Fibroblast of villous mesenchyme (primary cell): ENCODE results near the gene CYP4V2. TPM values are rescaled to one million over a fixed set of nuclear protein-coding genes. Genes with fewer than 3 reads are reported as not detected.

Experiments
- DNase-seq: peaks from one replicate; pipeline ENCODE4 v3.0.0-alpha.2; 2010; ENCODE audit warnings: low read depth
- H3K4me3 ChIP-seq: 2 replicates; pipeline ENCODE4 v1.5.1; 2011; ENCODE audit warnings: low read depth, mild to moderate bottlenecking, low read length
- total RNA-seq: library from RNA; depleted of rRNA; stranded (reverse); fragments of >200 nt; gene quantifications from 2 replicates; pipeline ENCODE4 v1.2.3, GENCODE V29; 2012
- TF ChIP-seq, protein P1 (sequence below): IDR thresholded peaks from 2 replicates; pipeline ENCODE4 v1.5.1; 2012; ENCODE audit warnings: low read depth, mild to moderate bottlenecking, low read length; ENCODE audit not compliant: insufficient read depth

CYP4V2 gene
- total RNA-seq, 1 donor = 15.1 TPM

DNA sequence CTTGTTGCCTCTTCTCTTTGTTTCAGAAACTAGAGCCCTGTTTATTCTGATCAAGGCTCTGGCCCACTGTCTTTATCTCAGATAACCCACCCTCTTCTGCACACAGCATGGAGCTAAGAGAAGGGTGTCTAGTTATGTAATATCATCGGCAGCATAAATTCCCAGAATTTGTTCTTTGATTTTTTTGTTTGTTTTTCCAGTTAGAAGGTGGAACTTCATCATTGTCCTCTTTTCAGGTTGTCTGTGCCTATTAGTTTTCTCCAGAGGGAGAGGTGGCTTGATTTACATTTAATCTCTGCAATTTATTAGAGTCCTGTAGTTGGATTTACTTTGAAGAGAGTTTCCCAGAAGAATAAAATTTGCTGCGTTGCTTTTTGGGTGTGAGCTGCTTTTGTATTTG is 59.4 kb downstream of the CYP4V2 start:
- no peak for DNase-seq
- no peak overlapping the region for H3K4me3 ChIP-seq
- TF ChIP-seq, protein P1, sequence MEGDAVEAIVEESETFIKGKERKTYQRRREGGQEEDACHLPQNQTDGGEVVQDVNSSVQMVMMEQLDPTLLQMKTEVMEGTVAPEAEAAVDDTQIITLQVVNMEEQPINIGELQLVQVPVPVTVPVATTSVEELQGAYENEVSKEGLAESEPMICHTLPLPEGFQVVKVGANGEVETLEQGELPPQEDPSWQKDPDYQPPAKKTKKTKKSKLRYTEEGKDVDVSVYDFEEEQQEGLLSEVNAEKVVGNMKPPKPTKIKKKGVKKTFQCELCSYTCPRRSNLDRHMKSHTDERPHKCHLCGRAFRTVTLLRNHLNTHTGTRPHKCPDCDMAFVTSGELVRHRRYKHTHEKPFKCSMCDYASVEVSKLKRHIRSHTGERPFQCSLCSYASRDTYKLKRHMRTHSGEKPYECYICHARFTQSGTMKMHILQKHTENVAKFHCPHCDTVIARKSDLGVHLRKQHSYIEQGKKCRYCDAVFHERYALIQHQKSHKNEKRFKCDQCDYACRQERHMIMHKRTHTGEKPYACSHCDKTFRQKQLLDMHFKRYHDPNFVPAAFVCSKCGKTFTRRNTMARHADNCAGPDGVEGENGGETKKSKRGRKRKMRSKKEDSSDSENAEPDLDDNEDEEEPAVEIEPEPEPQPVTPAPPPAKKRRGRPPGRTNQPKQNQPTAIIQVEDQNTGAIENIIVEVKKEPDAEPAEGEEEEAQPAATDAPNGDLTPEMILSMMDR = no peak

DNA sequence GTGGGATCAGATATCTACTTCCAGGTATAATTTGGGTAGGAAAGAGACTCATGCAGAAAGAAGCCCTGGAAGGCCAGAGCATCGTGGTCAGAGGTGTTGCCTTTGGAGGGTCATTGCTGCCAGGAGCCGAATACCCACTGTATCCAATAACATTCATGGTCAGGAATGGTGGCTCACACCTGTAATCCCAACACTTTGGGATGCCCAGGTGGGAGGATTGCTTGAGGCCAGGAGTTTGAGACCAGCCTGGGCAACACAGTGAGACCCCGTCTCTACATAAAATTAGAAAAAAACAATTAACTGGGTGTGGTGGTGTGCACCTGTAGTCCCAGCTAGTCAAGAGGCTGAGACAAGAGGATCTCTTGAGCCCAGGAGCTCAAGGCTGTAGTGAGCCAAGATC is 63.8 kb downstream of the CYP4V2 start:
- TF ChIP-seq, protein P1 = no peak
- no peak for DNase-seq
- H3K4me3 ChIP-seq = no peak overlapping the region

DNA sequence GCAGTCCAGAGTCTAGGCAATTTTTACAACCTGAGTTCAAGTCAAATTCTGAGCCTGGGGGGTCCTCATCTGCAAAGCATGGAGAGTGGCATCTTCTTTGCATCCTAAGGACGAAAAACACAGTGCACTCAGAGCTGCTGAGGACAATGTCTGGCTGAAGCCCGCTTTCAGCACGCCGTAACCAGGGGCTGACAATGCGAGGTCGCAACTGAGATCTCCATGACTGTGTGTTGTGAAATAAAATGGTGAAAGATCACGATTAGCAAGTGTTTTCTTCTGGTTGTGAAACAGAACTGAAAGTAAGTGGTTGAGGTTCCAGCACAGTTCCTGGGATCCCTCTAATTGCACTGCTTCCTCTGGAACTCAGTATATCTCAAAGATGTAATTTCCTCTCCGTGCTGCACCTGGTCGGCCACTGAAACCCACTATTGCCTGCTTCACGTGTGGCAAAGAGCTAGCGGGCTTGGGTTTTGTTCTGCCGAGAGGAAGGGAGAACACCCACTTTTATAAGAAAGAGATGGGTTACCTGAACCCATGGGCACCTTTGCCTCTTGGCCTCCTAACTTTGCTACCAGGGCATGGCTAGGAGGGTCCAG is 66.9 kb downstream of the CYP4V2 start:
- no peak for DNase-seq
- TF ChIP-seq, protein P1 = no peak
- no peak overlapping the region for H3K4me3 ChIP-seq

DNA sequence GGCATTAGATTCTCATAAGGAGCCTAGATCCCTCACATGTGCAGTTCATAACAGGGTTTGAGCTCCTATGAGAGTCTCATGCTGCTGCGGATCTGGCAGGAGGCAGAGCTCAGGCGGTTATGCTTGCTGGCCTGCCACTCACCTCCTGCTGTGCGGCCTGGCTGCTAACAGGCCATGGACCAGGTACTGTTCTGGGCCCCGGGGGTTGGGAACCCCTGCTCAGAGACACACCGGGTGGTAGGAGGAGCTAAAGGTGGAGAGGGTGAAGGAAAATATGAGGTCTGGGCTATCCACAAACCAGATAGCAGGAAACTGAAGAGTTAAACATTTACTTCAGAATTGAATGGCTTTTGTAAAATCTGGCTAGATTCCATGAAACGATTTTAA is 68.7 kb downstream of the CYP4V2 start:
- TF ChIP-seq, protein P1 = no peak
- no peak overlapping the region for H3K4me3 ChIP-seq
- no peak for DNase-seq

Other genes starting within 250 kb of the CYP4V2 start
- 0.43 and 0.97 TPM in 2 replicates for gene TLR3, start 122.4 kb upstream of the CYP4V2 start, total RNA-seq
- 0.43 and 0.64 TPM in 2 replicates for gene FAM149A, start 86.9 kb upstream of the CYP4V2 start, total RNA-seq
- not detected in 2 replicates for gene KLKB1, start 35.9 kb downstream of the CYP4V2 start, total RNA-seq
- not detected in 2 replicates for gene F11, start 74.6 kb downstream of the CYP4V2 start, total RNA-seq